Mucosa of descending colon (tissue), 3 donors: ENCODE results near the gene NCBP2L. TPM values are rescaled to one million over a fixed set of nuclear protein-coding genes. Genes with fewer than 3 reads are reported as not detected.
A peak's percentile ranks its signal among the peaks of the same experiment; 100 is the strongest.

Experiments used
- ATAC-seq: fragments of 200-7000 bp; cut with Tn5 transposase; one replicate; pipeline ENCODE4 v1.9.1; 2020; ENCODE audit warnings: mild to moderate bottlenecking, moderate library complexity
- DNase-seq, 3 donors: peaks; one replicate each; pipeline ENCODE4 v3.0.0-alpha.2; 2020
- H3K36me3 ChIP-seq: fragments of 200-600 bp; one replicate; pipeline ENCODE4 v1.8.0; 2021; ENCODE audit warnings: low read depth, mild to moderate bottlenecking
- H3K4me1 ChIP-seq: fragments of 200-600 bp; one replicate; pipeline ENCODE4 v1.8.0; 2021; ENCODE audit warnings: low read depth, mild to moderate bottlenecking
- H3K4me3 ChIP-seq: fragments of 200-600 bp; one replicate; pipeline ENCODE4 v1.8.0; 2021; ENCODE audit warnings: mild to moderate bottlenecking
- H3K9me3 ChIP-seq: fragments of 200-600 bp; one replicate; pipeline ENCODE4 v1.8.0; 2021; ENCODE audit warnings: mild to moderate bottlenecking
- intact Hi-C, 2 donors: fragments of 100-400 bp; cut with DNase I in 1 of 2; cut with micrococcal nuclease in 1 of 2; formaldehyde crosslinking; loops; one replicate each; pipeline versions ENCODE4 v1.11.0 to v1.11.1; 2022; cut with DNase I, micrococcal nuclease
- total RNA-seq, 3 donors: library from RNA; stranded (reverse); fragmentation: NEBNext Ultra II Directional in 2 of 3; extraction: Animal tissue kit (Norgen Biotek cat#: 25700) in 2 of 3; gene quantifications; one replicate each; pipeline versions ENCODE4 v1.2.1 to v1.2.4, GENCODE V29; 2021 to 2023
- TF ChIP-seq, protein P1 (sequence below): fragments of 200-600 bp; IDR thresholded peaks from one replicate; pipeline ENCODE4 v1.8.0; 2022; ENCODE audit warnings: antibody characterized with exemption, mild to moderate bottlenecking
- donor health status: DM: no; HTN: no; CAD: no; lungs with moderate emphysema.
- donor health status: DM: no; HTN: no; CAD: no.
- donor health status: DM: no; HTN: yes; CAD: no.

Gene NCBP2L
- total RNA-seq, 3 donors from 2014 or later, result not detected

DNA sequence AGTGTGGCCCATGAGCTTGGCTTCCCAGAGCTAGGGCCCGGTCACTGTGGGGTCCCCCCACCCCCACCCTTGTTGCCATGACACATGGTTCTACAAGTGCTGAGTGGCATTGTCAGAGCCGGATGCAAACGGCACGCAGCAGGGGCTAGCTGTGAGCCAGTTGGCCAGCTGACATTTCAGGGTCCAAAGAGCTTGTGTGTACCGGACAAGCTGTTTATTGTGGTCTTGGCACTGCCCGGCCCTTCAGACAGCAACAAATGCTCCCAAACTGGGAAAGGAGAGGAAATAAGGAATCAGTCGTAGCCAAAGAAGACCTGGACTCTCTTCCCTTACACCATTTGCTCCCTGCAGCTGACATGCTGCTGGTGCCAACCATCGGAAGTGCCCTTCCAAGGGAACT, 38.8 kb upstream of the NCBP2L start:
- intact Hi-C loops, result no loop called here
- ATAC-seq (no peak), DNase-seq (no peak)
- Histone ChIP-seq H3K4me3 (no peak overlapping the region), H3K4me1 (peaks cover 24% of the 10 kb centered on the region), H3K9me3 (no peaks in the 10 kb centered on the region), H3K36me3 (no peaks in the 10 kb centered on the region)
- TF ChIP-seq, protein P1, sequence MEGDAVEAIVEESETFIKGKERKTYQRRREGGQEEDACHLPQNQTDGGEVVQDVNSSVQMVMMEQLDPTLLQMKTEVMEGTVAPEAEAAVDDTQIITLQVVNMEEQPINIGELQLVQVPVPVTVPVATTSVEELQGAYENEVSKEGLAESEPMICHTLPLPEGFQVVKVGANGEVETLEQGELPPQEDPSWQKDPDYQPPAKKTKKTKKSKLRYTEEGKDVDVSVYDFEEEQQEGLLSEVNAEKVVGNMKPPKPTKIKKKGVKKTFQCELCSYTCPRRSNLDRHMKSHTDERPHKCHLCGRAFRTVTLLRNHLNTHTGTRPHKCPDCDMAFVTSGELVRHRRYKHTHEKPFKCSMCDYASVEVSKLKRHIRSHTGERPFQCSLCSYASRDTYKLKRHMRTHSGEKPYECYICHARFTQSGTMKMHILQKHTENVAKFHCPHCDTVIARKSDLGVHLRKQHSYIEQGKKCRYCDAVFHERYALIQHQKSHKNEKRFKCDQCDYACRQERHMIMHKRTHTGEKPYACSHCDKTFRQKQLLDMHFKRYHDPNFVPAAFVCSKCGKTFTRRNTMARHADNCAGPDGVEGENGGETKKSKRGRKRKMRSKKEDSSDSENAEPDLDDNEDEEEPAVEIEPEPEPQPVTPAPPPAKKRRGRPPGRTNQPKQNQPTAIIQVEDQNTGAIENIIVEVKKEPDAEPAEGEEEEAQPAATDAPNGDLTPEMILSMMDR, result no peak

GRCh38 chrX:107739541-107739940, 38.0 kb upstream of the NCBP2L start:
- Histone ChIP-seq H3K36me3 (no peaks in the 10 kb centered on the region), H3K4me1 (peaks cover 24% of the 10 kb centered on the region), H3K4me3 (no peak overlapping the region), H3K9me3 (no peaks in the 10 kb centered on the region)
- DNase-seq (no peak), ATAC-seq (no peak)
- intact Hi-C loops, result no loop called here
- TF ChIP-seq, protein P1, result no peak

DNA sequence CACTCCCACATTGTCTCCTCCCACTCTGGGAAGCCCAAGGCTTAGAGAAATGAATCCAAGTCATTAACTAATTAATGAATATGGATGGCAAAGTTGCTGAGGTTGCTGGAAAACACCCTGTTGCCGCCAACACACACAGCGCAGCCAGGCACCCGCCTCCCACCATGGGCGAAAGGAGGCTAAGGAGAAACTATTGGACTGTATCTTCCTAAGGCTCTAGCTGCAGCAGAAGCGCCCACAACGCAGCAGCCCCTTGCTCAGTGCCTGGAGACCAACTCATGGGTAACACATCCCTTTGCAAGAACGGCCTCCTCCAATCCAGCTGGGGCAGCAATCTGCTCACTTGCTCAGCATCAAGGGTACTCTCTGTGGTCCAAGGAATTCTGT, 36.1 kb upstream of the NCBP2L start:
- intact Hi-C loops, result no loop called here
- peak in 1 of 3 donors; percentile 33 for DNase-seq
- H3K4me1 ChIP-seq, result peaks cover 24% of the 10 kb centered on the region
- H3K9me3 ChIP-seq, result no peaks in the 10 kb centered on the region
- peak; percentile 4 for ATAC-seq
- no peak overlapping the region for H3K4me3 ChIP-seq
- TF ChIP-seq, protein P1, result no peak
- no peaks in the 10 kb centered on the region for H3K36me3 ChIP-seq

- TF ChIP-seq, protein P1, result no peak
- no peaks in the 10 kb centered on the region for H3K9me3 ChIP-seq
- H3K4me1 ChIP-seq, result peaks cover 24% of the 10 kb centered on the region
- peak; percentile 42 for ATAC-seq
- intact Hi-C loops, result no loop called here
- peak; percentile 34 to 64 (median 60) for DNase-seq
- no peak overlapping the region for H3K4me3 ChIP-seq
- H3K36me3 ChIP-seq, result no peaks in the 10 kb centered on the region
Measured at GRCh38 chrX:107742700-107743191, 34.8 kb upstream of the NCBP2L start.

- no peak for ATAC-seq
Measured at GRCh38 chrX:107743995-107744394, 33.5 kb upstream of the NCBP2L start.

More at GRCh38 chrX:107743995-107744394, 33.5 kb upstream of the NCBP2L start:
- H3K36me3 ChIP-seq, result no peaks in the 10 kb centered on the region
- H3K4me1 ChIP-seq, result peaks cover 24% of the 10 kb centered on the region
- intact Hi-C loops, result no loop called here
- H3K9me3 ChIP-seq, result no peaks in the 10 kb centered on the region
- DNase-seq, result no peak
- H3K4me3 ChIP-seq, result no peak overlapping the region
- TF ChIP-seq, protein P1, result no peak
